Urinary bladder (tissue), 4 donors: ENCODE results near the gene CRELD2. TPM values are rescaled to one million over a fixed set of nuclear protein-coding genes. Genes with fewer than 3 reads are reported as not detected.

Experiments used
- DNase-seq: peaks from one replicate; pipeline ENCODE4 v3.0.0-alpha.2; 2015; ENCODE audit errors: extremely low spot score
- H3K27ac ChIP-seq: one replicate; pipeline ENCODE4 v1.5.1; 2013; ENCODE audit warnings: low read depth, mild to moderate bottlenecking, moderate library complexity
- H3K36me3 ChIP-seq: one replicate; pipeline ENCODE4 v1.6.1; 2013; ENCODE audit warnings: mild to moderate bottlenecking, moderate library complexity; ENCODE audit not compliant: insufficient read depth
- H3K4me1 ChIP-seq: one replicate; pipeline ENCODE4 v1.6.1; 2013; ENCODE audit warnings: mild to moderate bottlenecking, moderate library complexity; ENCODE audit not compliant: insufficient read depth
- H3K4me3 ChIP-seq: one replicate; pipeline ENCODE4 v1.5.1; 2013; ENCODE audit warnings: low read depth, low read length
- WGBS: extraction: QIAGEN DNeasy Blood & Tissue Kit; methylation state at CpG from one replicate; pipeline ENCODE4 v1.1.7; 2013; 5-methylcytosine and 5-hydroxymethylcytosine counted together
- polyA plus RNA-seq: library from polyadenylated mRNA; stranded (reverse); fragments of 200-250 nt; gene quantifications from one replicate; pipeline ENCODE4 v1.2.3, GENCODE V29; 2013
- total RNA-seq: library from RNA; depleted of rRNA; stranded (reverse); fragments of >200 nt; gene quantifications from one replicate; pipeline ENCODE4 v1.2.3, GENCODE V29; 2014
- donor health status: healthy with polysubstance abuse.
- donor health status: healthy.

The CRELD2 gene
- total and polyA plus RNA-seq, 2 donors, result 19.3 to 37.3 TPM

DNA sequence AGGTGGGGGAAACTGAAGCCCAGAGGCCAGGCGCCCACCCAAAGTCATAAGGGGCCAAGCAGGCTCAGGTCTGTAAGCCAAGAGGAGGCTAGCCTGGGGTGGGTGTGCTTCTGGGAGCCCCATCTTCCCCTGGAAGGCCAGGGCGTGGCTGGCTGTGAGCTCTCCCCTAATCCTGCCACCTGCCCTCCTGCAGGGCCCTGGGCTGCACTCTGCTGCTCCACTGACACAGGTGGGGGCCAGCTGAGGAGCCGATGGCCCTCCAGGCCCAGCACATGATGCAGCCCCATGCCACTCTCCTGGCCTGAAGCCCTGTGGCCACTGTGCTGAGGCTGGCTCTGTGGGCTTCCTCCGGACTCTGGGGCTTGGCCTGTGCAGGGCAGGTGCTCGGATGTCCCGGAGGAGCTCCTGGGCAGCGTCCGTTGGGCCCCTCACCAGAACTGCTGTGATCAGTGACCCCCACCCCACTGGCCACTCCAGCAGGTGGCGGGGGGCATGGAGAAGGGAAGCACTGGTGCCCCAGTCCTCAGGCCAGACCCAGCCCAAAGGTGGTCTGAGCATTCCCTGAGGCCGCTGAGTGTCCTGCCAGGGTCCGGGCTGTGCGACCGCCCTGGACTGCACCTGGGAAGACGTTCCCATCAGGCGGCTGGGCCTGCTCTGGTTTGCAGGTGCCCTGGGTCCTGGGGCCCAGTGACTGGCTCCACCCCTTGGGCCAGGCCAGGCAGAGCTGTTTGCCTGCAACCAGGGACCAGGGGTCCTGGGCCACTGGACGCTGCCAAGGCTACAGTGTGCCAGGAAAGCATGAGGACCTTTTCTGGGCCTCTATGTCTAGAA is 50.6 kb downstream of the CRELD2 start:
- no peak for DNase-seq
- 98% methylated on average over 16 of the region's 16 CpGs for WGBS
- H3K4me1 ChIP-seq, result no peaks in the 10 kb centered on the region
- peaks cover 2% of the 10 kb centered on the region for H3K36me3 ChIP-seq
- no peak overlapping the region for H3K4me3 ChIP-seq
- H3K27ac ChIP-seq, result no peak overlapping the region

DNA sequence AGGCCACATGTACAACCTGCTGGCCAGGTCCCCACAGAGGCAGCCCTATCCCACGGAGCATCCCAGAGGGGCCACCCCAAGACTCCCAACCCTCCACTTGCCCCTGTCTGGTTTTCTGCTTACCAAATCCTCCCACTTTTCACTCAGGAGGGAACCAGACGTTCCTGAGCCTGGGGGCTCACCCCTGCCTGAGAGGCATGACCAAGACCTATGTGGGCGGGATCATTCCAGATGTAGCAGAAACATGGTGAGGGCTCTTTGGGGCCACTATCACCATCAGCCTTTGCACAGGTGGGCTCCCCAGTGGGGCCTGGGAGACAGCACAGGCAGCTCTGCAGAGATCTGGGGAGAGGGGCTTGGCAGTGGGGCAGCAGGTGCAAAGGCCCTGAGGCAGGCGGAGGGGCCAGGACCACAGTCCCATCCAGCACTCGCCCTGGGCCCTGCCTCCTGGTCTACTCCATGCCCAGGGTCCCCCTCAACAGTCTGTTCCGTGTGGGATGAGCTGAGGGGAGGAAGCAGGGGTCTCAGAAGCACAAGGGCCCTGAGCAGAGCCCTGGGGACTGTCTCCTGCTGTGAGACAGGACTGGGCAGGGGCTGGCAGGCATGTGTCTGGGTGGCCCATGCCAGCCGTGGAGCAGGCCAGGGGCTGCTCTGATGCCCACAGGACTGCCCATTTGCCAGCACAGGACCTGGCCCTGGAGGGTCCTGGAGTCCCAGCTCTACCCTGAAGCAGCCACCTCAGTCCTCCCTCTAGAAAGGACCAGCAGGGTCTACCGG is 51.5 kb downstream of the CRELD2 start:
- no peaks in the 10 kb centered on the region for H3K4me1 ChIP-seq
- H3K4me3 ChIP-seq, result no peak overlapping the region
- no peak for DNase-seq
- peaks cover 2% of the 10 kb centered on the region for H3K36me3 ChIP-seq
- H3K27ac ChIP-seq, result no peak overlapping the region
- 85% methylated on average over 8 of the region's 8 CpGs for WGBS

DNA sequence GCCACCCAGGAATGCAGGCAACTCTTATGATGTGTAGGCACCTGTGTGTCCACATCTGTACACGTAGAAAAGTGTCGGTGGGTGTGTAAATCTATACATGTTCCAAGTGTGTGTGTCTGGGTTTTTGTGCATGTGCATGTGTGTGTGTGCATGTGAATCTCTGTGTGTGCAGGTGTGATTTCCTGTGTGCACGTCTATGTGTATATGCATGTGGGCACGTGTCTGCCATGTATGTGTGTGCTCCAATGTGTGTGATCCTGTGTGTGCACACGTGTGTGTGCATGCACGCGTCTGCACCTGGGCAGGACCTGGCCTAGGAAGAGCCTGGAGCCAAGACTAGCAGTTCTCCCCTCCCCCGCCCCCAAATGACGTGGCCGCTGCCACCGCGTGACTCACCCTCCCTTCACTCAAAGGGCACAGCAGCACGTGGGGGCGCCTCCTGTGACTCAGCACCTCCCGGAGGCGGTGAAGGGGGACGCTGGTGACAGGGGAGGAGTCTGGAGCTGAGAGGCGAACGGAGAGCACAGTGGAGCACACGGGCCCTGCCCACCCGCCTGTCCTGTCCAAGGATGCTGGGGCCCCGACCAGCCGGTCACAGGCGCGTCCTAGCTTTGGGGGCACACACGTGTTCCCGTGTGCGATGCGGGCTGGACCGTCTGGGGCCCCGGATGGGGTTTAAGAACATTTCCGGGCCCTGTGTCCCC is 52.2 kb downstream of the CRELD2 start:
- 13% methylated on average over 32 of the region's 32 CpGs for WGBS

DNA sequence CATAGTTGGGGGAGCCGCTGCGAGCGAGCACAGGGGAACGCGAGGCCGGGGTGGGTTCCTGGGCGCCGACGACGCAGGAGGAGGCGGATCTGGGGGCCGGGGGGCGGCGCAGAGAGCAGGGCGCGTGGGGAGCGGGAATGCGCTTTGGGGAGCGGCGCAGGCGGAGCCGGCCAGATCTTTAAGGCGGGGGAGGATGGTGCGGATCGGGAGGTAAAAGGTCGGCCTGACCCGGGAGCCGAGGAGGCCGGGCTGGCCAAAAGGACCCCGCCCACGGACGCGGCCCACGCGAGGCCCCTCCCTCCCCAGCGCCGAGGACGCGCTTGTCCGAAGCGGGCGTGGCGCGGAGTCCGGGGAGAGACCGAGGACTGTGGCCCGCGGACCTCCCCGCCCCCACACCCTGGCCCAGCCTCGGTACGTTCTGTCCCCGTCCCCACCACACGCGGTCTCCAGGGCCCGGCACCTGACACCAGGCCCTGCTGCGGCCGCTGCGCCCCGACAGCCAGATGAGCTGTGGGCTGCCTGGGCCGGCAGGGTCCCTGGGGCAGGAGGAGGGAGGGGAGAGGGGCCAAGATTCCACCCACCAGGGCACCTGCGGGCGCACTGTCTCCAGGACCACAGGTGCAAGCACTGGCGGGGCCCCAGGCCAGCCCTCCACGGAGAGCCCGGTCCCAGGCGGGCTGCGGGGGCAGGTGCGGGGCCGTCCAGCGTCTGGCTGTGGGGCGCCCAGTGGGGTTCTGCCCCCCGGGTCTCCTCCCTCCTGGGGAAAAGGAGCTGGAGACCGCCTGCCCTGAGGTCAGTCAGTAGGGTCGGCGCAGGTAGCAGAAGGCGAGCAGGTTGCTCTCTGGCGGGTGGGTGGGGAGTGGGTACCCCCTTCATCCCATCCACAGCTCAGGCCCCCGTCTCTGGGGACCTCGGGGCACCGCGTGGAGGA is 53.1 kb downstream of the CRELD2 start:
- H3K4me1 ChIP-seq, result peaks cover 3% of the 10 kb centered on the region

More for the DNA sequence above, 52.2 kb downstream of the CRELD2 start:
- DNase-seq, result peak; percentile 72
- Histone ChIP-seq H3K27ac (peak overlapping the region; percentile 78), H3K4me1 (no peaks in the 10 kb centered on the region), H3K4me3 (peak overlapping the region; percentile 41), H3K36me3 (no peaks in the 10 kb centered on the region)

DNA sequence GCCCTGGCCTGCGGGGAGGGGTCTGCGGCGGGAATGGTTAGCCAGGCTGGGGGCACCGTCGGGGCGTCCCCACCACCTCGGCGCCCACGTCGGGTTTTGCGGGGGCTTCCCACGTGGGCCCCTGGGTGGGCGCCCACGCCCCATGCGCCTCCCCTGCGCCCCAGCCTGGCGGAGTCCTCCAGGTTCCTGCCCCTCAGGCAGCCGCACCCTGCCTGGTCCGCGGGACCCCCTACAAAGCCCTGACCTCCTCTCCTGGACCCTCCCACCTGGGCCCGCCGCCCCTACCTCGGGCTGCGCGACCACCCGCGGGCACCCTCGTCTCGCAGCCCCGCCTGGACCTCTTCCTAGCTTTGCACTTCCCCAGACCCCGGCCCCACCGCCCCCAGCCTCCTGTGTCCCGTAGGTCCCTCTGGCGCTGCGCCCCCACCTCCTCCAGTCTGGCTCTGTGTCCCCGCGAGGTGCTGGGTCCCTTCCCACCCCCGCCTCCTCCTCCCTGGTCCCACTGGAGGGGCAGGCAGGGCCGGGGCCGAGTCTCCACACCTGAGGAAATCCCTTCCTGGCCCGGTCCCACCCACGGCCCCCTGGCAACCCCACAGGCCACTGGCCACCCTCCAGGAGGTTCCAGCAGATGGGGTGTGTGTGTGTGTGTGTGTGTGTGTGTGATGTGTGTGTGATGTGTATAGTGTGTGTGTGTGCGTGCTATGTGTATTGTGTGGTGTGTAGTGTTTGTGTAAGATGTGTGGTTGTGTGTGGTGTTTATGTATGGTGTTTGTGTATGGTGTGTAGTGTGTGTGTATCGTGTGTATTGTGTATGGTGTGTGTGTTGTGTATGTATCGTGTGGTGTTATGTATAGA is 54.0 kb downstream of the CRELD2 start:
- Histone ChIP-seq H3K27ac (no peak overlapping the region), H3K4me1 (peaks cover 3% of the 10 kb centered on the region), H3K4me3 (no peak overlapping the region), H3K36me3 (no peaks in the 10 kb centered on the region)
- DNase-seq, result no peak
- 36% methylated on average over 45 of the region's 45 CpGs for WGBS

More for the DNA sequence above, 53.1 kb downstream of the CRELD2 start:
- Histone ChIP-seq H3K27ac (peak overlapping the region; percentile 78), H3K4me3 (peak overlapping the region; percentile 41), H3K36me3 (no peaks in the 10 kb centered on the region)
- 7% methylated on average over 81 of the region's 81 CpGs for WGBS
- DNase-seq, result no peak

DNA sequence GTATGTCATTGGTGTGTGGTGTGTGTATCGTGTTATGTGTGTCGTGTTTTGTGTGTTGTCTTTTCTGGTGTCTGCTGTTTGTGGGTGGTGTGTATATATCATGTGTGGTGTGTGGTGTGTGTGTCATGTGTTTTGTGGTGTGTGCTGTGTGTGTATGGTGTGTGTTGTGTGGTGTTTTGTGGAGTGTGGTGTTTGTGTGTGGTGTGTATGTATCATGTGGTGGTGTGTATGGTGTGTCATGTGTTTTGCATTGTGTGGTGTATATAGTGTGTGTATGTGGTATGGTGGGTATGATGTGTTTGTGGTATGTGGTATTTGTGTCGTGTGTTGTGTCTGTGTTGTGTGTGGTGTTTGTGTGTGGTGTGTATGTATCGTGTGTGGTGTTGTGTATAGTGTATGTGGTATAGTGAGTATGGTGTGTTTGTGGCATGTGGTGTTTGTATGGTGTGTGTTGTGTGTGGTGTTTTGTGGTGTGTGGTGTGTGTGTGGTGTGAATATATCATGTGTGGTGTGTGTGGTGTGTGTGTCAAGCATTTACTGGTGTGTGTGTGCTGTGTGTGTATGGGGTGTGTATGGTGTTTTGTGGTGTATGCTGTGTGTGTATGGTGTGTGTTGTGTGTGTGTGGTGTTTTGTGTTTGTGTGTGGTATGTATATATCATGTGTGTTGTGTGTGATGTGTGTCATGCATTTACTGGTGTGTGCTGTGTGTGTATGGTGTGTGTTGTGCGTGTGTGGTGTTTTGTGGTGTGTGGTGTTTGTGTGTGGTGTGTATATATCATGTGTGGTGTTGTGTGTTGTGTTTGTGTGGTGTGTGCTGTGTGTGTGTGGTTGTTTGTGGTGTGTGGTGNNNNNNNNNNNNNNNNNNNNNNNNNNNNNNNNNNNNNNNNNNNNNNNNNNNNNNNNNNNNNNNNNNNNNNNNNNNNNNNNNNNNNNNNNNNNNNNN is 54.9 kb downstream of the CRELD2 start:
- Histone ChIP-seq H3K36me3 (no peaks in the 10 kb centered on the region), H3K27ac (no peak overlapping the region), H3K4me3 (no peak overlapping the region), H3K4me1 (peaks cover 3% of the 10 kb centered on the region)
- DNase-seq, result no peak
- 90% methylated on average over 5 of the region's 5 CpGs for WGBS

DNA sequence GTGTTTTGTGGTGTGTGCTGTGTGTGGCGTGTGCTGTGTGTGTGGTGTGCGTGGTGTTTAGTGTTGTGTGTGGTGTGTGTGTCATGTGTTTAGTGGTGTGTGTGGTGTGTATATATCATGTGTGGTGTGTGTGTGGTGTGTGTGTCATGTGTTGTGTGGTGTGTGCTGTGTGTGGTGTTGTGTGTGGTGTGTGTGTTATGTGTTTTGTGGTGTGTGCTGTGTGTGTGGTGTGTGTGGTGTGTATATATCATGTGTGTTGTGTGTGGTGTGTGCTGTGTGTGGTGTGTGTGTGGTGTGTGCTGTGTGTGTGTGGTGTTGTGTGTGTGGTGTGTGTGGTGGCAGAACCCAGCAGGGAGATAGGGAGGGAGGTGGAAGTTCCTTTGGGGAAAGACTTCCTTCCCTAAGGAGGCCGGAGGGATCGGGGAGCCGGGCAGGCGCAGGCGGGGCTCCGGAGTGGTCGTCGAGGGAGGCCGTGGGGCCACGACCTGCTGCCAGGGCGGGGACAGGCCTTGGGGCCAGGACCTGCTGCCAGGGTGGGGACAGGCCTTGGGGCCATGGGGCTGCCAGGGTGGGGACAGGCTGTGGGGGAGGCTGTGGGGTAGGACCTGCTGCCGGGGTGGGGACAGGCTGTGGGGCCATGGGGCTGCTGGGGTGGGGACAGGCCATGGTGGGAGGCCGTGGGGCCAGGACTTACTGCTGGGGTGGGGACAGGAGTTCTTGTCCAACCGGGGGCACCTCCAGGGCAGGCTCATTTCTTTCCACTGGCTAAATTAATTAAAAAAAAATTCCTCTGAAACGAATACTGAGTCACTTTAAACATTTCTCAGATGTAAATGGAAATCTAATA is 57.3 kb downstream of the CRELD2 start:
- H3K4me1 ChIP-seq, result peaks cover 3% of the 10 kb centered on the region
- WGBS, result 35% methylated on average over 17 of the region's 17 CpGs
- H3K4me3 ChIP-seq, result no peak overlapping the region
- no peak for DNase-seq
- H3K36me3 ChIP-seq, result no peaks in the 10 kb centered on the region
- no peak overlapping the region for H3K27ac ChIP-seq

DNA sequence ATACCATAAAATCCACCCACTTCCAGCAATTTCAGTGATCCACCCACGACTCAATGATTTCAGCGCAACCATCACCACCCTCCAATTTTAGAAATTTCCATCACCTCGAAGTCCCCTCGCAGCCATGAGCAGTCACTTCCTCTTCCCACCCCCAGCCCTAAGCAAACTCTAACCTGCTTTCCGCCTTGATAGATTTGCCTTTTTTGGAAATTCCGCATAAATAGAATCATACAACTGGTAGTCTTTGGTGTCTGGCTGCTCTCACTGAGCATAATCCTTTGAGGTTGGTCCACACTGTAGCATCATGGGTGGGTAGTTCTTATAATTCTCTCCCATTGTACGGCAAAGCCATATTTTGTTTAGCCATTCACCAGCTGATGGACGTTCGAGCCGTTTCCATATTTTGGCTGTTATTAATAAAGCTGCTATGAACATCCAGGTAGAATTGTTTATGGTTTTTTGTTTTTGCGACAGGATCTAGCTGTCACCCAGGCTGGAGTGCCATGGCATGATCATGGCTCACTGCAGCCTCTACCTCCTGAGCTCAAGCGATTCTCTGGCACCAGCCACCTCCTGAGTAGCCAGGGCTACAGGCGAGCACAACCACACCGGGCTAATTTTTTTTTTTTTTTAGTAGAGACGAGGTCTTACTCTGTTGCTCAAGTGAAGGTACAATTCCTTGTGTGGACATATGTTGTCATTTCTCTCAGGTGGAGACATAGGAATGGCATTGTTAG is 58.2 kb downstream of the CRELD2 start:
- no peak overlapping the region for H3K4me3 ChIP-seq
- peaks cover 3% of the 10 kb centered on the region for H3K4me1 ChIP-seq
- no peak for DNase-seq
- 58% methylated on average over 15 of the region's 15 CpGs for WGBS
- no peak overlapping the region for H3K27ac ChIP-seq
- H3K36me3 ChIP-seq, result no peaks in the 10 kb centered on the region
